PC-3 (cell line): ENCODE results near the gene ERP27.

Experiments used
- EZH2 ChIP-seq: fragments of 300-600 bp; sonication (generic); IDR thresholded peaks from one replicate; pipeline ENCODE4 v1.6.1; 2017; ENCODE audit warnings: antibody characterized with exemption, mild to moderate bottlenecking, low read length; ENCODE audit not compliant: unreplicated experiment
- TF ChIP-seq, protein P1 (sequence below): fragments of 300-600 bp; sonication (generic); conservative IDR thresholded peaks from 2 replicates; pipeline ENCODE4 v1.5.1; 2017; ENCODE audit warnings: antibody characterized with exemption, low read depth, mild to moderate bottlenecking, low read length

DNA sequence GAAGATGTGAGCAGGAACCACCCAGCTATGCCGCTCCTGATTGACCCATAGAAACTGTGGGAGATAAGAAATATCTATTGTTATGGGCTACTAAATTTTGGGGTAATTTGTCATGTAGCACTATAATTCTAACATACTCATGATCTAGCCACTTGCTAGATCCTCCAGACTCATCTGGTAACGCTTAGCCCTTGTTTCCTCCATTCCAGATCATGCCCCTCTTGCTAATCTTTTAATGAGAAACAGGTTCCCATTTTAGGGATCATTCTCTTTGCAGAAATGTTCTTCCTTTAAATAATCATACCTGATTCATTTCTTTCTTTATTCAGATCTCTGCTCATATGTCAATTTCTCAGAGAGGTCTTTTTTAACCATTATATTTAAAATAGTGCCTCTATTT is 26.9 kb upstream of the ERP27 start:
- TF ChIP-seq, protein P1, sequence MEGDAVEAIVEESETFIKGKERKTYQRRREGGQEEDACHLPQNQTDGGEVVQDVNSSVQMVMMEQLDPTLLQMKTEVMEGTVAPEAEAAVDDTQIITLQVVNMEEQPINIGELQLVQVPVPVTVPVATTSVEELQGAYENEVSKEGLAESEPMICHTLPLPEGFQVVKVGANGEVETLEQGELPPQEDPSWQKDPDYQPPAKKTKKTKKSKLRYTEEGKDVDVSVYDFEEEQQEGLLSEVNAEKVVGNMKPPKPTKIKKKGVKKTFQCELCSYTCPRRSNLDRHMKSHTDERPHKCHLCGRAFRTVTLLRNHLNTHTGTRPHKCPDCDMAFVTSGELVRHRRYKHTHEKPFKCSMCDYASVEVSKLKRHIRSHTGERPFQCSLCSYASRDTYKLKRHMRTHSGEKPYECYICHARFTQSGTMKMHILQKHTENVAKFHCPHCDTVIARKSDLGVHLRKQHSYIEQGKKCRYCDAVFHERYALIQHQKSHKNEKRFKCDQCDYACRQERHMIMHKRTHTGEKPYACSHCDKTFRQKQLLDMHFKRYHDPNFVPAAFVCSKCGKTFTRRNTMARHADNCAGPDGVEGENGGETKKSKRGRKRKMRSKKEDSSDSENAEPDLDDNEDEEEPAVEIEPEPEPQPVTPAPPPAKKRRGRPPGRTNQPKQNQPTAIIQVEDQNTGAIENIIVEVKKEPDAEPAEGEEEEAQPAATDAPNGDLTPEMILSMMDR = no peak
- TF ChIP-seq EZH2 = no peak
